ENCODE results near the gene SLC22A23. TPM values are rescaled to one million over a fixed set of nuclear protein-coding genes. Genes with fewer than 3 reads are reported as not detected.

The SLC22A23 gene
- total and polyA plus RNA-seq, 8 donors, result 4.9 to 27.9 (median 14.2) TPM

GRCh38 chr6:3280091-3280490 is 176.8 kb downstream of the SLC22A23 start:
- peak in 2 of 6 donors; percentile 3 to 49 for DNase-seq
- TF ChIP-seq, protein P1, sequence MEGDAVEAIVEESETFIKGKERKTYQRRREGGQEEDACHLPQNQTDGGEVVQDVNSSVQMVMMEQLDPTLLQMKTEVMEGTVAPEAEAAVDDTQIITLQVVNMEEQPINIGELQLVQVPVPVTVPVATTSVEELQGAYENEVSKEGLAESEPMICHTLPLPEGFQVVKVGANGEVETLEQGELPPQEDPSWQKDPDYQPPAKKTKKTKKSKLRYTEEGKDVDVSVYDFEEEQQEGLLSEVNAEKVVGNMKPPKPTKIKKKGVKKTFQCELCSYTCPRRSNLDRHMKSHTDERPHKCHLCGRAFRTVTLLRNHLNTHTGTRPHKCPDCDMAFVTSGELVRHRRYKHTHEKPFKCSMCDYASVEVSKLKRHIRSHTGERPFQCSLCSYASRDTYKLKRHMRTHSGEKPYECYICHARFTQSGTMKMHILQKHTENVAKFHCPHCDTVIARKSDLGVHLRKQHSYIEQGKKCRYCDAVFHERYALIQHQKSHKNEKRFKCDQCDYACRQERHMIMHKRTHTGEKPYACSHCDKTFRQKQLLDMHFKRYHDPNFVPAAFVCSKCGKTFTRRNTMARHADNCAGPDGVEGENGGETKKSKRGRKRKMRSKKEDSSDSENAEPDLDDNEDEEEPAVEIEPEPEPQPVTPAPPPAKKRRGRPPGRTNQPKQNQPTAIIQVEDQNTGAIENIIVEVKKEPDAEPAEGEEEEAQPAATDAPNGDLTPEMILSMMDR (IDR thresholded peaks at IDR 0.05), result no peak
- peaks cover 0 to 9% (median 0%) of the 10 kb centered on the region in 3 donors for H3K36me3 ChIP-seq

DNA sequence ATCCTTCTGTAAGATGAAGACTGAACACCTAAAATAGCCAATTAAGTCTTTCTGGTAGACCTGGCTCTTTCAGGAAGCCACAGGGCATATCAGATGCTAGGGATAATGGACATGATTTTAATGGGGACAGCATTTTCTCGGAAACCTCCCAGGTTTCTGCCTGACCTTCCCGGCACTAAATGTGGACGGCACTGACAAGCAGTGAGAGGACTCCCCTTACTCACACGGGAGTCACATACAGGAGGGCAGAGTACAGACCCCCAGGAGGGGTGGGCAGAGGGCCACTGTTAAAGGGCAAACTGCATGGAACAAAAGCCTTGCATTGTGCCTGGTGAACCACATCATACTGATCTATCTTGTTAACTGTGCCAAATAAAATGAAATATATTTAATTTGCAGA is 178.2 kb downstream of the SLC22A23 start:
- ATAC-seq (no peak), FAIRE-seq (no peak), DNase-seq (peak in 1 of 6 donors; percentile 14)
- Histone ChIP-seq H3K27me3 (no peaks in the 10 kb centered on the region), H3K36me3 (peaks cover 0 to 9% (median 0%) of the 10 kb centered on the region in 3 donors), H3K4me3 (no peak overlapping the region), H3K4me1 (peaks cover 0 to 3% (median 0%) of the 10 kb centered on the region in 3 donors), H3K27ac (no peak overlapping the region), H3K9me3 (no peaks in the 10 kb centered on the region)
- WGBS, 2 donors, result 74 to 82% methylated on average over 4 of the region's 4 CpGs
- intact Hi-C loops (cut with DNase I), result loop anchor here in 2 of 3 donors (5.0 to 10.0 kb wide), 3 partner anchors 236 to 459 kb away; no protein-coding TSS in a partner anchor
- TF ChIP-seq, protein P1 (IDR thresholded peaks at IDR 0.05), result no peak

More at GRCh38 chr6:3280091-3280490, 176.8 kb downstream of the SLC22A23 start:
- Histone ChIP-seq H3K27ac (no peak overlapping the region), H3K9me3 (no peaks in the 10 kb centered on the region), H3K4me1 (peaks cover 0 to 3% (median 0%) of the 10 kb centered on the region in 3 donors), H3K27me3 (no peaks in the 10 kb centered on the region), H3K4me3 (no peak overlapping the region)
- WGBS, 2 donors, result 75 to 78% methylated on average over 14 of the region's 14 CpGs
- ATAC-seq (peak in 2 of 4 donors; percentile 16 to 22), FAIRE-seq (no peak)
- intact Hi-C loops (cut with DNase I), result loop anchor here in 1 of 3 donors (5.0 kb wide), 1 partner anchor 447 kb away; no protein-coding TSS in a partner anchor

DNA sequence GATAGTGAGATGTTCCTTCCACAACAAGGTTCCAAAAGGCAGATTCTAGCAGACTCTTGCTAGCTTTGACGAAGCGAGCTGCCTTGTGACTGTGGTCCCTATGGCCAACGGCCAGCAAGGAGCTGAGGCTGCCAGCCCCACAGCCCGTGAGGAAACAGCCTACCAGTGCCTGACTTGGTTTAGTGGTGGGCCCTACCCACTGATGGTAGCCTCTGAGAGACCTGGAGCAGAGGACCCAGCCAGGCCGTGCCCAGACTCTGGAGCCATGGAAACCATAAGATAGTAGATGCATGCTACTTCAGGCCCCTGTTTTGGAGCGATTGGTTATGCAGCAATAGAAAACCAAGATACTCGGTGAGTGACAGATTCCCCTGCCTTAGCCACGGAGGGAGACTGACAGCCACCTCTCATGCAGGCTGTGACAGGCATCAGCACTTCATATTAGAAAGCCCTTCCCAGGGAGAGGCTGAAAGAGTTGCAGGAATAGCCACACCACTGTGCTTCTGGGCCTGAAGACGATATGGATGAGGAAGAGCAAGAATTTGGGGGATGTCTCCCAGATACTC is 178.9 kb downstream of the SLC22A23 start:
- Histone ChIP-seq H3K27me3 (no peaks in the 10 kb centered on the region), H3K27ac (no peak overlapping the region), H3K4me3 (no peak overlapping the region), H3K4me1 (peaks cover 0 to 3% (median 0%) of the 10 kb centered on the region in 3 donors), H3K36me3 (peaks cover 0 to 7% (median 0%) of the 10 kb centered on the region in 3 donors), H3K9me3 (no peaks in the 10 kb centered on the region)
- FAIRE-seq, result no peak
- no peak for ATAC-seq
- intact Hi-C loops (cut with DNase I), result loop anchor here in 2 of 3 donors (5.0 to 10.0 kb wide), 3 partner anchors 237 to 459 kb away; no protein-coding TSS in a partner anchor
- DNase-seq, result peak in 1 of 6 donors; percentile 49
- TF ChIP-seq, protein P1 (IDR thresholded peaks at IDR 0.05), result no peak
- 79 to 88% methylated on average over 9 of the region's 9 CpGs for WGBS, 2 donors

DNA sequence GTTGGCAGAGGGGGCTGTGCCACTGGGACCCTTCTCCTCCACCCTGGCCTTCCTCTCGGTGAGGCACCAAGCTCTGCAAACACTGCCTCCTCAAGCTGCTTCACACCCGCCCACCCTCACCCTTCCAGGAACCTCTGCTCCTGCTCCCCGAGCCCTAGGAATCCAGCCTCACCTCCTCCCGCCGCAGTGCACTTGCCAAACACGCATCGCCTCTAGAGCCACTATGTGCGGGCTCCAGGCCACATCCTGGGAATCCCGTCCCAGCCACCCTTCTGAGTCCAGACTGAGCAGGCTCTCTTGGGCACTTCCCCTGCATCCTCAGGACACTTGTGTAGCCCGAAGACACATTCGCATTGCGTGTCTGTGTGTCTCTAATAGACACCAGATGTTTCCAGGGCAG is 179.6 kb downstream of the SLC22A23 start:
- peak in 2 of 6 donors; percentile 37 to 62 for DNase-seq
- Histone ChIP-seq H3K9me3 (no peaks in the 10 kb centered on the region), H3K4me3 (no peak overlapping the region), H3K4me1 (peaks cover 0 to 3% (median 0%) of the 10 kb centered on the region in 3 donors), H3K36me3 (peaks cover 0 to 11% (median 0%) of the 10 kb centered on the region in 3 donors), H3K27ac (no peak overlapping the region), H3K27me3 (no peaks in the 10 kb centered on the region)
- intact Hi-C loops (cut with DNase I), result loop anchor here in 2 of 3 donors (5.0 to 10.0 kb wide), 3 partner anchors 238 to 460 kb away; no protein-coding TSS in a partner anchor
- ATAC-seq, result no peak
- TF ChIP-seq, protein P1 (IDR thresholded peaks at IDR 0.05), result no peak
- 85 to 88% methylated on average over 12 of the region's 12 CpGs for WGBS, 2 donors
- FAIRE-seq, result no peak
